22Rv1 (cell line): ENCODE data around the gene ATOH8.

Source experiments
- H3K27ac ChIP-seq: fragments of 450-650 bp; 2 replicates; pipeline ENCODE4 v1.5.1; 2017
- CTCF ChIP-seq: fragments of 450-650 bp; IDR thresholded peaks from 2 replicates; pipeline ENCODE4 v1.5.1; 2017; ENCODE audit warnings: mild to moderate bottlenecking
- ZFX ChIP-seq: fragments of 450-650 bp; IDR thresholded peaks from 2 replicates; pipeline ENCODE4 v1.6.1; 2017; ENCODE audit warnings: antibody characterized with exemption, borderline replicate concordance

Gene ATOH8

GRCh38 chr2:85714841-85715240 is 39.0 kb upstream of the ATOH8 start:
- TF ChIP-seq CTCF (no peak), ZFX (no peak)
- H3K27ac ChIP-seq, result no peak overlapping the region

GRCh38 chr2:85716346-85716914 is 37.4 kb upstream of the ATOH8 start:
- H3K27ac ChIP-seq, result no peak overlapping the region
- TF ChIP-seq CTCF, result no peak
- no peak for TF ChIP-seq ZFX

DNA sequence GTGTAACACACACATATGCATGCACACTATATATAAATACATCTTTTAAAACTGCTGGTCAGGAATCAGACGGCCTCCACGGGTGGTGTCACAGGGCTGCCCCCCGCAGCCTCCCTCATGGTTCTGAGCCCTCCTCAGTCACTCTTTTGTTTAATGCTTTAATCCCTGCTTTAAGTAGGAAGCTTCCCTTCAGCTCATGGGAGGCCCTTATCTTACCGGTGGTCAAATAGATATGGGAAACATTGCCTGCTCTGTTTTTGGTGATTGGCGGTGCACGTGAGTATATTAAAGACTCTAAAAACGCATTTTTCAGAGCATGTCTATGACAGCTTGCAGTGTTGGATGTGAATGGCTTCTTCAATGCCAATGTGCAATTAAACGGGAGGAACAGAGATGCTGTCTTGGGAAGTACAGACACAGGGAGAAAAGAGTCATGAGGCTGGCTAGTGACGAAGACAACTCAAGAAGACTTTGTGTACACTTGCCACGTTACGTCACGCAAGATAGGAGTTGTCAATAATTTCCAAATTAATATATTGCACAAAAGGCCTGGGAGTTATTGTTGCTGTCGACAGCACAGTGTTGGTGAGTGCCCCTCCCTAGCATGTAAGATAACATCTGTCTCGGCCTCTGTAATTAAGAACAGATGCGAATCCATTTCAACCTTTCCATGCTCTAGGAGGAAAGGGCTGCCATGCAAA is 36.3 kb upstream of the ATOH8 start:
- TF ChIP-seq ZFX, result no peak
- TF ChIP-seq CTCF, result no peak
- H3K27ac ChIP-seq, result no peak overlapping the region

DNA sequence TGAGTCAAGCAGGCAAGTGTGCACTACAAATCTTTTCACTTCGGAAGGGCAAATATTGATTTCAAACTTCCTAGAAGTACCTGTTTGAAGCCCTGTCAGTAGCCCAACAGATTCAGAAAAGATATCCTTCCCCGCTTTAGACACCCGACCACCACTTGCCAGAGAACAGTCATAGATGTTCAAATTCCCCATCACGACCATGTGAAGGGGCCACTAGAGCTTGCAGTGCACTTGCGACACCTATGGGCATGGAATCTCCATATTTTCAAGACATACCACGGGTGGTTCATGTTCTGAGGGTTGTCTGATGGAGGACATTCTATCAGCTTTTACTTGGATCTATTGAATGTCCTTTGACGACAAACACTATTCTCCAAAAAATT is 35.8 kb upstream of the ATOH8 start:
- no peak for TF ChIP-seq CTCF
- no peak for TF ChIP-seq ZFX
- H3K27ac ChIP-seq, result no peak overlapping the region

DNA sequence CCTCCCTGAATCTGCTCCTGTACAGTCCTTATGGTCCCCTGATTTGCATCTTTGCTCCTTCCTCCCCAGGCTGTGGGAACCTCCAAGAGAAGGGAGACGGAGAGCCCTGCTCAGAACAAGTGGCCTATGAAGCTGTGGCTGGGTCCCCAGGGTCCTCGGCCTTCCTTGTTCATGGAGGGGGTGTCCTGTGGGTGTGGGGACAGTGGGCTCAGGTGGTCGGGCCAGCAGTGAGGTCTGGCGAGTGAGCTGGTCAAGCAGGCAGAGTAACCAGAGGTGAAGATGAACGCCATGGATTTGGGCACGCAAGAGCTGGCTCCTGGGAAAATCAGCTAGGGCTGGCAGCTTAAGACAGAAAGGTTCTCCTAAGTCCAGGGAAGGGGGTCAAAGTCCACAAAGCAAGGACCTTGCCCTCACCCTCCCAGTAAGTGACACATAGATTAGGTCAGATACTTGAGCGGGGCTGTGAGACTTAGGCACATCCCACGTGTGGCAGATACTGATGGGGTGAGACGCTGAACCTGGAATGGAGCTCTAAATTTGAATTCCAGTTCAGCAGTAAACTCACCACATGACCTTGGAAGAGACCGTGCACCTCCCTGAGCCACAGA is 34.8 kb upstream of the ATOH8 start:
- TF ChIP-seq ZFX, result no peak
- no peak for TF ChIP-seq CTCF

GRCh38 chr2:85719609-85720240 is 34.1 kb upstream of the ATOH8 start:
- TF ChIP-seq CTCF (no peak), ZFX (no peak)
- H3K27ac ChIP-seq, result no peak overlapping the region

More for the DNA sequence above, 34.8 kb upstream of the ATOH8 start:
- H3K27ac ChIP-seq, result no peak overlapping the region

DNA sequence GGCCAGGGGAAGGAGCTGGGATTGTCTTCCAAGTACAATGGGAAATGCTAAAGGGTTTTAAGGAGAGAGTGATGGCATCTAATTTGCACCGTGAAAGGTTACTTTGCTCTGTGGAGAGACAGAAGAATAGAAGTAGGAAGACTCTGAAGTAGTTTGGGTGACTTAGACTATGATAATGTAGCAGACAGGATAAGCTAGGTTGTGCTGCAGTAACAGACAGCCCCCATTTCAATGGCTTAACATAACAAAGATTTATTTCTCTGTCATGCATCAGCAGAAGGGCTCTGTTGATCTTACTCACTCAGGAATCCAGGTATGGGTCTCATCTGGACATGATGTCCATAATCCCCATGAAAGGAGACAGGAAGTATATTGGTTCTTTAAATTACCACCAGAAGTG is 33.3 kb upstream of the ATOH8 start:
- H3K27ac ChIP-seq, result no peak overlapping the region
- TF ChIP-seq CTCF (no peak), ZFX (no peak)
